H1 (cell line): ENCODE measurements around the gene WIPI1. TPM values are rescaled to one million over a fixed set of nuclear protein-coding genes. Genes with fewer than 3 reads are reported as not detected.

Experiments
- CTCF ChIA-PET: fragments of 300-600 bp; sonication (Branson Sonifier 250); formaldehyde crosslinking; loops from one replicate; lab custom pipeline; 2021; ENCODE audit not compliant: partially characterized antibody; lab: Charles Lee
- POLR2A ChIA-PET: fragments of 300-600 bp; sonication (Branson Sonifier 250); formaldehyde crosslinking; loops from one replicate; lab custom pipeline; 2021; ENCODE audit warnings: inconsistent platforms; ENCODE audit not compliant: partially characterized antibody; lab: Charles Lee
- DNase-seq, 2 experiments: peaks; one replicate each; pipeline versions ENCODE4 v3.0.0 to v3.0.0-alpha.2; 2010 to 2022; ENCODE audit warnings: low spot score in 2 of 2, low read depth in 1 of 2, mixed read lengths in 1 of 2
- FAIRE-seq: peaks from 2 replicates; lab custom pipeline; 2011; peaks lifted over from hg19 to GRCh38; lab: Jason Lieb, UNC
- H2AFZ ChIP-seq: 2 replicates; pipeline ENCODE4 v1.8.1; 2012; ENCODE audit warnings: low read length, inconsistent platforms
- H2AK5ac ChIP-seq: 2 replicates; pipeline ENCODE4 v1.6.1; 2013; ENCODE audit warnings: low read depth, low read length
- H2BK120ac ChIP-seq: replicated peaks from 2 replicates; pipeline ENCODE3; 2013; ENCODE audit warnings: low read depth, low read length, inconsistent platforms
- H2BK12ac ChIP-seq: 2 replicates; pipeline ENCODE4 v1.6.1; 2013; ENCODE audit warnings: low read depth, low read length
- H2BK15ac ChIP-seq: 2 replicates; pipeline ENCODE4 v1.6.1; 2013; ENCODE audit warnings: low read length
- H2BK20ac ChIP-seq: 2 replicates; pipeline ENCODE4 v1.6.1; 2013; ENCODE audit warnings: low read length
- H2BK5ac ChIP-seq: 2 replicates; pipeline ENCODE4 v1.6.1; 2013; ENCODE audit warnings: low read depth, low read length
- H3K14ac ChIP-seq: 2 replicates; pipeline ENCODE4 v1.6.1; 2013; ENCODE audit warnings: inconsistent platforms; ENCODE audit not compliant: insufficient read length
- H3K18ac ChIP-seq: 2 replicates; pipeline ENCODE4 v1.6.1; 2013; ENCODE audit warnings: low read length; ENCODE audit errors: extremely low read depth
- H3K23ac ChIP-seq: 2 replicates; pipeline ENCODE4 v1.6.1; 2013; ENCODE audit warnings: inconsistent platforms; ENCODE audit not compliant: insufficient read length
- H3K23me2 ChIP-seq: 2 replicates; pipeline ENCODE4 v1.6.1; 2013; ENCODE audit warnings: low read depth, low read length
- H3K27ac ChIP-seq: 2 replicates; pipeline ENCODE4 v1.6.1; 2011; ENCODE audit warnings: low read depth, low read length, inconsistent platforms
- H3K27me3 ChIP-seq, 4 experiments: replicated peaks in 1 of 4; 1 replicate in 1 of 4; 2 replicates in 3 of 4; pipeline versions ENCODE4 v1.6.1 to v1.8.1; 2011 to 2013; ENCODE audit warnings: low read length in 3 of 4, mild to moderate bottlenecking in 3 of 4, inconsistent platforms in 2 of 4, mixed read lengths in 2 of 4, moderate library complexity in 1 of 4; ENCODE audit not compliant: control insufficient read depth in 3 of 4, insufficient read depth in 3 of 4; ENCODE audit errors: extremely low read depth in 1 of 4
- H3K36me3 ChIP-seq, 4 experiments: 2 replicates each; pipeline versions ENCODE4 v1.6.1 to v1.8.1; 2011 to 2013; ENCODE audit warnings: mild to moderate bottlenecking in 4 of 4, low read length in 3 of 4, moderate library complexity in 2 of 4, control low read depth in 1 of 4, inconsistent platforms in 1 of 4; ENCODE audit not compliant: insufficient read depth in 4 of 4, control insufficient read depth in 2 of 4
- H3K4ac ChIP-seq: replicated peaks from 2 replicates; pipeline ENCODE3; 2013; ENCODE audit warnings: low read length, low read depth, mixed read lengths, inconsistent platforms; ENCODE audit not compliant: insufficient read length
- H3K4me1 ChIP-seq, 4 experiments: replicated peaks in 1 of 4; 1 replicate in 1 of 4; 2 replicates in 3 of 4; pipeline versions ENCODE4 v1.6.1 to v1.8.1; 2011 to 2013; ENCODE audit warnings: low read length in 3 of 4, inconsistent platforms in 2 of 4, mixed read lengths in 1 of 4; ENCODE audit not compliant: insufficient read depth in 4 of 4, control insufficient read depth in 3 of 4
- H3K4me2 ChIP-seq, 2 experiments: 2 replicates each; pipeline versions ENCODE4 v1.6.1 to v1.8.1; 2011 to 2013; ENCODE audit warnings: low read depth in 2 of 2, low read length in 2 of 2, control low read depth in 1 of 2, inconsistent platforms in 1 of 2, mild to moderate bottlenecking in 1 of 2; ENCODE audit not compliant: insufficient read depth in 1 of 2
- H3K4me3 ChIP-seq, 4 experiments: fragments of 200-600, 300-600 bp in 1 of 4; sonication (generic), shearing (Covaris generic), sonication (Bioruptor Twin) in 1 of 4; 2 replicates each; pipeline versions ENCODE4 v1.5.1 to v1.8.1; 2011 to 2016; ENCODE audit warnings: low read length in 4 of 4, low read depth in 3 of 4, control low read depth in 2 of 4, inconsistent platforms in 2 of 4, mild to moderate bottlenecking in 2 of 4, mixed read lengths in 1 of 4, moderate library complexity in 1 of 4; ENCODE audit not compliant: insufficient read depth in 2 of 4; ENCODE audit errors: extremely low read depth in 1 of 4
- H3K56ac ChIP-seq: replicated peaks from 2 replicates; pipeline ENCODE3; 2013; ENCODE audit warnings: low read depth, mild to moderate bottlenecking, mixed read lengths, low read length, inconsistent platforms; ENCODE audit not compliant: insufficient read length
- H3K79me1 ChIP-seq: 2 replicates; pipeline ENCODE4 v1.6.1; 2013; ENCODE audit warnings: low read depth, low read length, control low read depth
- H3K79me2 ChIP-seq, 2 experiments: 2 replicates each; pipeline versions ENCODE4 v1.6.1 to v1.8.1; 2012 to 2013; ENCODE audit warnings: low read length in 2 of 2, mild to moderate bottlenecking in 2 of 2, inconsistent platforms in 1 of 2; ENCODE audit not compliant: insufficient read depth in 2 of 2, control insufficient read depth in 1 of 2
- H3K9ac ChIP-seq, 4 experiments: replicated peaks in 1 of 4; 1 replicate in 1 of 4; 2 replicates in 3 of 4; pipeline versions ENCODE4 v1.6.1 to v1.8.1; 2011 to 2013; ENCODE audit warnings: low read depth in 3 of 4, low read length in 3 of 4, control low read depth in 2 of 4, mild to moderate bottlenecking in 2 of 4, moderate library complexity in 2 of 4, inconsistent platforms in 1 of 4; ENCODE audit errors: extremely low read depth in 1 of 4
- H3K9me3 ChIP-seq, 2 experiments: 2 replicates each; pipeline versions ENCODE4 v1.6.1 to v1.8.1; 2012 to 2013; ENCODE audit warnings: mild to moderate bottlenecking in 2 of 2, moderate library complexity in 2 of 2, control low read depth in 1 of 2, inconsistent platforms in 1 of 2, low read depth in 1 of 2, low read length in 1 of 2, mixed read lengths in 1 of 2; ENCODE audit not compliant: insufficient read depth in 2 of 2
- H4K20me1 ChIP-seq, 2 experiments: replicated peaks in 1 of 2; 2 replicates each; pipeline versions ENCODE3 to v1.8.1; 2011 to 2013; ENCODE audit warnings: inconsistent platforms in 2 of 2, low read length in 2 of 2, mild to moderate bottlenecking in 1 of 2; ENCODE audit not compliant: insufficient read depth in 2 of 2, control insufficient read depth in 1 of 2
- H4K5ac ChIP-seq: 2 replicates; pipeline ENCODE4 v1.6.1; 2013; ENCODE audit warnings: low read length, low read depth, mixed read lengths, inconsistent platforms; ENCODE audit not compliant: insufficient read length
- H4K8ac ChIP-seq: 2 replicates; pipeline ENCODE4 v1.8.0; 2013; ENCODE audit warnings: mild to moderate bottlenecking, moderate library complexity, low read length, inconsistent platforms; ENCODE audit not compliant: insufficient read depth; ENCODE audit errors: extremely low read depth
- H4K91ac ChIP-seq: replicated peaks from 2 replicates; pipeline ENCODE3; 2013; ENCODE audit warnings: low read length, mixed read lengths, inconsistent platforms; ENCODE audit not compliant: insufficient read length
- POLR2AphosphoS5 ChIP-seq: IDR thresholded peaks from 2 replicates; pipeline ENCODE4 v1.6.1; 2011; ENCODE audit warnings: low read depth, low read length
- WGBS, 2 experiments: shearing (Covaris generic) in 1 of 2; methylation state at CpG; one replicate each; pipeline versions ENCODE4 v1.1.6 to v1.1.7; 2013 to 2015; ENCODE audit warnings: low lambda C conversion rate in 2 of 2, mixed read lengths in 2 of 2, inconsistent platforms in 1 of 2, low coverage in 1 of 2, missing lambda C conversion rate in 1 of 2; ENCODE audit not compliant: insufficient replicate concordance in 2 of 2, insufficient coverage in 1 of 2, insufficient read length in 1 of 2; ENCODE audit errors: extremely low coverage in 1 of 2, missing lambda C conversion rate in 1 of 2; 5-methylcytosine and 5-hydroxymethylcytosine counted together
- polyA plus RNA-seq, 7 experiments: library from polyadenylated mRNA; depleted of rRNA in 3 of 7; stranded (reverse) in 5 of 7; unstranded in 2 of 7; fragments of >200 nt in 5 of 7; fragments of 200-250 nt in 2 of 7; gene quantifications; 1 replicate in 5 of 7; 2 replicates in 1 of 7; 4 replicates in 1 of 7; pipeline versions ENCODE4 v1.2.1 to v1.2.3, GENCODE V29; 2011 to 2013; ENCODE audit warnings: missing spikeins in 2 of 7, mixed read lengths in 2 of 7
- total RNA-seq: library from RNA; stranded (reverse); fragmentation: NEBNext Ultra II Directional; extraction: Animal tissue kit (Norgen Biotek cat#: 25700); gene quantifications from 2 replicates; pipeline ENCODE4 v1.2.1, GENCODE V29; 2021

WIPI1 gene
- total and polyA plus RNA-seq, 2 of the 8 experiments (the other 6 are each of a cell fraction or from before 2014, with no cell fraction given): 16.6 to 17.4 TPM

GRCh38 chr17:68382582-68383085, 74.7 kb downstream of the WIPI1 start:
- FAIRE-seq (no peak), DNase-seq (no peak)
- H3K4me2 ChIP-seq: no peak overlapping the region
- no peak overlapping the region for H3K4me3 ChIP-seq
- POLR2A ChIA-PET: no interaction called here
- H3K18ac ChIP-seq: no peak overlapping the region
- H2BK20ac ChIP-seq: no peak overlapping the region
- no peak overlapping the region for H2BK15ac ChIP-seq
- H4K5ac ChIP-seq: no peak overlapping the region
- H3K4me1 ChIP-seq: peaks cover 7 to 15% (median 11%) of the 10 kb centered on the region in 4 experiments
- no peak overlapping the region for H3K9ac ChIP-seq
- no peaks in the 10 kb centered on the region for H3K9me3 ChIP-seq
- H2BK120ac ChIP-seq: no peak overlapping the region
- H3K23me2 ChIP-seq: no peaks in the 10 kb centered on the region
- no peaks in the 10 kb centered on the region for H3K36me3 ChIP-seq
- H2BK12ac ChIP-seq: no peak overlapping the region
- no peak overlapping the region for H4K91ac ChIP-seq
- H3K4ac ChIP-seq: no peak overlapping the region
- no peaks in the 10 kb centered on the region for H3K79me2 ChIP-seq
- CTCF ChIA-PET: interaction anchor here (1.1 to 2.9 kb wide), 4 partner anchors 12 to 119 kb away, joined by 4 to 25 read pairs (median 8); no protein-coding TSS in a partner anchor
- no peak overlapping the region for H3K23ac ChIP-seq
- 84% methylated on average over 3 of the region's 3 CpGs; no CpG with 5 or more reads in 1 of the 2 experiments for WGBS, 2 experiments
- no peak overlapping the region for H3K56ac ChIP-seq
- no peak overlapping the region for H2BK5ac ChIP-seq
- H2AK5ac ChIP-seq: no peak overlapping the region
- H3K27me3 ChIP-seq: no peaks in the 10 kb centered on the region; a peak in 1 of 7 replicates
- no peak overlapping the region for H4K8ac ChIP-seq
- no peaks in the 10 kb centered on the region for H3K79me1 ChIP-seq
- no peaks in the 10 kb centered on the region for H4K20me1 ChIP-seq
- no peak overlapping the region for H3K14ac ChIP-seq
- H3K27ac ChIP-seq: no peak overlapping the region
- H2AFZ ChIP-seq: no peak overlapping the region
- TF ChIP-seq POLR2AphosphoS5: no peak
